ENCODE data around the gene MSL3B.

MSL3B gene

GRCh38 chr2:233831861-233832260 is 36.3 kb downstream of the MSL3B start:
- DNase-seq, result no peak

- DNase-seq, result no peak
These were observed 37.0 kb downstream of the MSL3B start for GRCh38 chr2:233831011-233831721.

GRCh38 chr2:233830111-233830802 is 37.9 kb downstream of the MSL3B start:
- no peak for DNase-seq

GRCh38 chr2:233829193-233830110 is 38.7 kb downstream of the MSL3B start:
- DNase-seq, result no peak

GRCh38 chr2:233828546-233829192 is 39.5 kb downstream of the MSL3B start:
- DNase-seq, result no peak

- no peak for DNase-seq
These were observed 43.8 kb downstream of the MSL3B start for GRCh38 chr2:233824373-233824772.

GRCh38 chr2:233823731-233824121 is 44.5 kb downstream of the MSL3B start:
- no peak for DNase-seq

GRCh38 chr2:233822781-233823730 is 45.1 kb downstream of the MSL3B start:
- DNase-seq, result no peak

- no peak for DNase-seq
These were observed 46.0 kb downstream of the MSL3B start for GRCh38 chr2:233822101-233822771.

- DNase-seq, result no peak
These were observed 46.5 kb downstream of the MSL3B start for GRCh38 chr2:233821709-233822100.

GRCh38 chr2:233821196-233821595 is 47.0 kb downstream of the MSL3B start:
- DNase-seq, result no peak

GRCh38 chr2:233820774-233821105 is 47.4 kb downstream of the MSL3B start:
- DNase-seq, result no peak

GRCh38 chr2:233819884-233820773 is 48.1 kb downstream of the MSL3B start:
- no peak for DNase-seq

- DNase-seq, result no peak
These were observed 49.3 kb downstream of the MSL3B start for GRCh38 chr2:233818639-233819621.

GRCh38 chr2:233817995-233818638 is 50.1 kb downstream of the MSL3B start:
- DNase-seq, result no peak

GRCh38 chr2:233817361-233817911 is 50.8 kb downstream of the MSL3B start:
- DNase-seq, result no peak

GRCh38 chr2:233816771-233817170 is 51.4 kb downstream of the MSL3B start:
- no peak for DNase-seq

GRCh38 chr2:233816334-233816733 is 51.9 kb downstream of the MSL3B start:
- no peak for DNase-seq
